ENCODE data around the gene MBNL1. TPM values are rescaled to one million over a fixed set of nuclear protein-coding genes. Genes with fewer than 3 reads are reported as not detected.

The MBNL1 gene
- total and polyA plus RNA-seq, 2 of the 13 experiments (the other 11 are each of a cell fraction or from before 2014, with no cell fraction given), result 27.1 to 55.4 TPM

GRCh38 chr3:152219769-152220255 lies 48.9 kb upstream of the MBNL1 start:
- ChIA-PET CTCF (ENCODE audit: low intra/inter-chr PET ratio, low total read pairs) (no interaction called here), POLR2A (no interaction called here)
- no peaks in the 10 kb centered on the region for H3K79me2 ChIP-seq (ENCODE audit: insufficient read depth, low read length)
- DNase-seq (ENCODE audit: low spot score) (no peak), FAIRE-seq (no peak), ATAC-seq (no peak)
- H4K20me1 ChIP-seq (ENCODE audit: insufficient read depth, low read length), result no peaks in the 10 kb centered on the region
- no peak overlapping the region for H3K4me2 ChIP-seq (ENCODE audit: low read depth, low read length)
- H3K36me3 ChIP-seq (replicated peaks in 1 of 2; ENCODE audit: control insufficient read depth in 1 of 2, insufficient read depth in 2 of 2, low read length in 2 of 2), result no peaks in the 10 kb centered on the region
- no peak overlapping the region for H3K9ac ChIP-seq (ENCODE audit: insufficient read depth, low read depth, low read length)
- no TSS peak for BruUV-seq (replicated peaks)
- in situ Hi-C loops (cut with HindIII; ENCODE audit: extremely low pct_ligation_motif_present, low pct_unique_long_range_greater_than_20kb), result no loop called here
- intact Hi-C loops (cut with micrococcal nuclease; ENCODE audit: unreplicated experiment), result no loop called here
- no peak overlapping the region for H2AFZ ChIP-seq (ENCODE audit: low read length)
- no peaks in the 10 kb centered on the region for H3K9me3 ChIP-seq (ENCODE audit: low read length)
- 57% methylated on average over 2 of the region's 2 CpGs for WGBS (ENCODE audit: low lambda C conversion rate)
- H3K27ac ChIP-seq (ENCODE audit: extremely low read length, insufficient read depth, low read length), result no peak overlapping the region
- H3K27me3 ChIP-seq (ENCODE audit: control insufficient read depth in 1 of 2, insufficient read depth in 2 of 2, low read length in 2 of 2), result peaks cover 0 to 6% of the 10 kb centered on the region in 2 experiments; a peak in 1 of 5 replicates
- 0 out of 2 replicates have a peak, but pooled peaks cover 5% of the 10 kb centered on the region for H3K4me1 ChIP-seq (ENCODE audit: insufficient read depth, low read length)
- TF ChIP-seq REPIN1 (CRISPR knock-in tag; IDR thresholded peaks at IDR 0.05; ENCODE audit: borderline replicate concordance, low read depth), result no peak
- no peak for TF ChIP-seq MTA1 (CRISPR knock-in tag; IDR thresholded peaks at IDR 0.05; ENCODE audit: borderline replicate concordance)
- TF ChIP-seq KLF13 (CRISPR knock-in tag; IDR thresholded peaks at IDR 0.05), result no peak
- TF ChIP-seq ZNF317 (CRISPR knock-in tag; IDR thresholded peaks at IDR 0.05), result no peak
- TF ChIP-seq, protein P1, sequence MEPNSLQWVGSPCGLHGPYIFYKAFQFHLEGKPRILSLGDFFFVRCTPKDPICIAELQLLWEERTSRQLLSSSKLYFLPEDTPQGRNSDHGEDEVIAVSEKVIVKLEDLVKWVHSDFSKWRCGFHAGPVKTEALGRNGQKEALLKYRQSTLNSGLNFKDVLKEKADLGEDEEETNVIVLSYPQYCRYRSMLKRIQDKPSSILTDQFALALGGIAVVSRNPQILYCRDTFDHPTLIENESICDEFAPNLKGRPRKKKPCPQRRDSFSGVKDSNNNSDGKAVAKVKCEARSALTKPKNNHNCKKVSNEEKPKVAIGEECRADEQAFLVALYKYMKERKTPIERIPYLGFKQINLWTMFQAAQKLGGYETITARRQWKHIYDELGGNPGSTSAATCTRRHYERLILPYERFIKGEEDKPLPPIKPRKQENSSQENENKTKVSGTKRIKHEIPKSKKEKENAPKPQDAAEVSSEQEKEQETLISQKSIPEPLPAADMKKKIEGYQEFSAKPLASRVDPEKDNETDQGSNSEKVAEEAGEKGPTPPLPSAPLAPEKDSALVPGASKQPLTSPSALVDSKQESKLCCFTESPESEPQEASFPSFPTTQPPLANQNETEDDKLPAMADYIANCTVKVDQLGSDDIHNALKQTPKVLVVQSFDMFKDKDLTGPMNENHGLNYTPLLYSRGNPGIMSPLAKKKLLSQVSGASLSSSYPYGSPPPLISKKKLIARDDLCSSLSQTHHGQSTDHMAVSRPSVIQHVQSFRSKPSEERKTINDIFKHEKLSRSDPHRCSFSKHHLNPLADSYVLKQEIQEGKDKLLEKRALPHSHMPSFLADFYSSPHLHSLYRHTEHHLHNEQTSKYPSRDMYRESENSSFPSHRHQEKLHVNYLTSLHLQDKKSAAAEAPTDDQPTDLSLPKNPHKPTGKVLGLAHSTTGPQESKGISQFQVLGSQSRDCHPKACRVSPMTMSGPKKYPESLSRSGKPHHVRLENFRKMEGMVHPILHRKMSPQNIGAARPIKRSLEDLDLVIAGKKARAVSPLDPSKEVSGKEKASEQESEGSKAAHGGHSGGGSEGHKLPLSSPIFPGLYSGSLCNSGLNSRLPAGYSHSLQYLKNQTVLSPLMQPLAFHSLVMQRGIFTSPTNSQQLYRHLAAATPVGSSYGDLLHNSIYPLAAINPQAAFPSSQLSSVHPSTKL (CRISPR knock-in tag; IDR thresholded peaks at IDR 0.05), result no peak
- no peak for TF ChIP-seq SCMH1 (CRISPR knock-in tag; IDR thresholded peaks at IDR 0.05; ENCODE audit: borderline replicate concordance)
- H3K4me3 ChIP-seq (replicated peaks in 1 of 3; ENCODE audit: insufficient read depth in 1 of 3, low read depth in 2 of 3, low read length in 3 of 3), result no peak overlapping the region
